D341Med (cell line): ENCODE measurements around the gene FCHSD2.
"Not testable (repeated sequence)": the region's sequence is repeated elsewhere in the genome, so short reads cannot be mapped to it uniquely, and the experiment has no call there.

ENCODE experiments used
- DNase-seq: peaks from one replicate; pipeline ENCODE4 v3.0.0; 2012; ENCODE audit warnings: low spot score

Gene FCHSD2

DNA sequence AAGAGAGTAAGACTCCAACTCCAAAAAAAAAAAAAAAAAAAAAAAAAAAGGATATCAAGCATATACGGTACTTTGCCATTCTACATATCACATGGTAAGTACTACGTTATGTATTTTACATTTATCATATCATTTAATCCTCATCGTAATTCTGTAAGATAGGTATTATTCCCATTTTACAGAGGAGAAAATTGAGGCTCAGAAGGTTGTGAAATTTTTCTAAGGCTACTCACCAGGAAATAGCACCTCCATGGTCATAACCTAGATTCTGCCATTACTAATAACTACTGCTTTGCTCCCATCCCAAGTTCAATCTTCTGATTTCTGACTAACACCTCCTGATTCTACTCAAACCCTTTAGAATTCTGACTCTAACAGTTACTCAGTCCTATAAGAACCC is 138.0 kb downstream of the FCHSD2 start:
- DNase-seq = no peak

- DNase-seq = no peak
Observed at GRCh38 chr11:73003088-73003487, 139.0 kb downstream of the FCHSD2 start.

GRCh38 chr11:73002214-73002613 is 139.9 kb downstream of the FCHSD2 start:
- no peak for DNase-seq

DNA sequence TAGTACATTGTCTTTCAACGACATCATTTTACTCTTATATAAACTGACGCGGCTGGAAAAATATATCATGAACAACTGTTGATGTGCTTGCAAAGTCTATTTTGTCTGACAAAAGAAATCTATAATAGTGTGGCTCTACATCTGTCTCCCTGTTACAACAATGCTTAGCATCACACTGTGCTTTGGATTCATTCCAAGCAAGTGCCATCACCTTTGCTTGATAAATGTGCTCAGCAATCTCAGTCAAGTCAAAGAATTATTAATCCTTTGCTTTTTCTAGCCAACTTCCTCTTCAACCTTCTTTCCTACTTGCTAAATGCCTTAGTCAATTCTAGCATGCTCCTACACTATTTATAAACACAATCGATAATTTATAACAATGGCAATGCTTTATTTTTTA is 140.5 kb downstream of the FCHSD2 start:
- DNase-seq = no peak

DNA sequence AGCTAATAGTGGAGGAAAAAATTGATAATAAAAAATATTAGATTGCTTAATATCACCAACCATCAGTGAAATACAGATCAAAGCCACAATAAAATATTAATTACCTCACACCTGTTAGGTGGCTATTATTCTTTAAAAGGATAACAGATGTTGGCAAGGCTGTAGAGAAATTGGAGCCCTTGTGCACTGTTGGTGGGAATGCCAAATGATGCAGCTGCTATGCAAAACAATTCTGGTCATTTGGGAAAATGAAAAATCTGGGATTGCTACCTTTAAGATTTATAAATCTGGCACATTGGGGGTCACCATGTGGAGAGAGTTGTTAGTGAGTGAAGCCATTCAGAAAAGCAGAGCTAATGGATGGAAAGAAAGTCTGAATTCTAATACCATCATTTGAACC is 143.4 kb downstream of the FCHSD2 start:
- DNase-seq = no peak

- DNase-seq = no peak
Observed at GRCh38 chr11:72996959-72997358, 145.2 kb downstream of the FCHSD2 start.

- no peak for DNase-seq
Observed at GRCh38 chr11:72989727-72990126, 152.4 kb downstream of the FCHSD2 start.

DNA sequence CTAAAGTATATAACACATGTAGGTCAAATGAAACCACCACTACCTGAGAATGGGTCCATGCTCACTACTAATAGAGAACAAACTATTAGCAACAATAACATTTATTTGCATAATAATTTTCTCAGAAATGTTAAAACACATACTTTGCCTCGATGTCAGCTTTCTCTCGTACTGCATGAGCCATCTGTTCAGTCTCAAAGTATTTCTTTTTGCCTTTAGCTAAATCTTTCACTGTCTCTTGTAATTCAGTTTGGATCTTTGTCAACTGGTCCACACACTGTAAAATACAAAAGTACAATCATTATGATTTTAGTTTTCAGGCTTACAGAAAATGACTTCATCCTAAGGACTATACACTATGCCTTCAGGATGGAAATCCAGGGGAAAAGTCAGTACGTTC is 153.3 kb downstream of the FCHSD2 start:
- DNase-seq = no peak

- DNase-seq = no peak
Observed at GRCh38 chr11:72985645-72986044, 156.5 kb downstream of the FCHSD2 start.

GRCh38 chr11:72984453-72985077 is 157.6 kb downstream of the FCHSD2 start:
- DNase-seq = no peak

- DNase-seq = no peak
Observed at GRCh38 chr11:72983560-72983959, 158.6 kb downstream of the FCHSD2 start.

DNA sequence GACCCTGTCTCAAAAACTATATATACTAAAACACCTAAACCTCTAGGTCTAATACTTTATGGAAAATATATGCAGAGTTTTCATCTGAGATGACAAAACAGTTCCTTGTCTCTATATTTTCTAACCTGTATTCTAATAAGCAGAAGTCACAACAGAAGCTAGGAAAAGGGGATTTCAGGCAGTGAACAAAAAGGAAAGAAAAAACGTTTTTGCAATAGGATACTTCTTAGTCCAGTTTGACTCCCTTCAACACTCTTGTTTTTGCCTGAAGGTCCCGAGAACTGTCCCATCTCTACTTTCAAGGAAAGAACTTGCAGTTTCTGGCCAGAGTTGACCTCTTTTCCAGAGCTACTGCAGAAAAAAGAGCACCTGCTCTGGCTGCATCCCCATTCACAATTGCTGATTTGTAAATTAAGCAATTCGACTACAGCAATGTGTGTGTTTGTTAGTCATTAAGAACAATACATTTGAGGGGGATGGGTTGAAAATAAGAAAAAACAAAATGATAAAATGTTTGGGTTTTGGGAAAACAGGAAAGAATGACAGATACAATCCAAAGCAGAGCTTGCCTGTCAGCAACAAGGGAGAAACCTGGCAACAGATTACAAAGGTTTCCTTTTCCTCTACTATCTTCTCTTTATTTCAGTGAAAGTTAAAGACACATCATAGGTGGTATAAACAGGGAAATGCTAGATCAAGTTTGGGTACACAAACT is 160.0 kb downstream of the FCHSD2 start:
- no peak for DNase-seq

DNA sequence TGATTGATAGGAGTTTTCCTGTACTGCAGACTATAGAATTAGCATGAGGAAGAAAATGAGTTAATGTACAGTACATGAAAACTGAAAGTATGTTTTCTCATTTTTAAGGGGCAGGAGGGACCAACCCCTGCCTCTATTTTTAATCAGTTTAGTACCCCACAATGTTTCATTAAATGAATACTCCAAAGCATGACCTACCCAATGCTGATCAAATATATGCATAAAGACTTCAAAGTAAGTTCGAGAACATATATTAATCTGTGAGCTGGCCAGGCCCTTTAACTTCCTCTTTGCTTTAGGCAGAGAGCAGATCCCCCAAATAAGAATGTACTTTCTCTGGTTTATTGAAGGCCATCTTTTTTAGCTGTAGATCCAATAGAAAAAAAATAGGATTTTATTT is 161.0 kb downstream of the FCHSD2 start:
- no peak for DNase-seq

- not testable (repeated sequence) for DNase-seq
Observed at GRCh38 chr11:72977782-72978181, 164.3 kb downstream of the FCHSD2 start.

DNA sequence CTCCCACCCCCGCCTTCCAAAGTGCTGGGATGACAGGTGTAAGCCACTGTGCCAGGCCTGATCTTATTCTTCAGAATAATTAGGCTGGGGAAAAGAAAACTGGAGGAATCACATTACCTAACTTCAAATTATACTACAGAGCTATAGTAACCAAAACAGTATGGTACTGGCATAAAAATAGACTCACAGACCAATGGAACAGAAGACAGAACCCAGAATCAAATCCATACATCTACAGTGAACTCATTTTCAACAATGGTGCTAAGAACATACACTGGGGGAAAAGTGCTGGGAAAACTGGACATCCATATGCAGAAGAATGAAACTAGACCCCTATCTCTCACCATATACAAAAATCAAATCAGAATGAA is 165.6 kb downstream of the FCHSD2 start:
- not testable (repeated sequence) for DNase-seq

DNA sequence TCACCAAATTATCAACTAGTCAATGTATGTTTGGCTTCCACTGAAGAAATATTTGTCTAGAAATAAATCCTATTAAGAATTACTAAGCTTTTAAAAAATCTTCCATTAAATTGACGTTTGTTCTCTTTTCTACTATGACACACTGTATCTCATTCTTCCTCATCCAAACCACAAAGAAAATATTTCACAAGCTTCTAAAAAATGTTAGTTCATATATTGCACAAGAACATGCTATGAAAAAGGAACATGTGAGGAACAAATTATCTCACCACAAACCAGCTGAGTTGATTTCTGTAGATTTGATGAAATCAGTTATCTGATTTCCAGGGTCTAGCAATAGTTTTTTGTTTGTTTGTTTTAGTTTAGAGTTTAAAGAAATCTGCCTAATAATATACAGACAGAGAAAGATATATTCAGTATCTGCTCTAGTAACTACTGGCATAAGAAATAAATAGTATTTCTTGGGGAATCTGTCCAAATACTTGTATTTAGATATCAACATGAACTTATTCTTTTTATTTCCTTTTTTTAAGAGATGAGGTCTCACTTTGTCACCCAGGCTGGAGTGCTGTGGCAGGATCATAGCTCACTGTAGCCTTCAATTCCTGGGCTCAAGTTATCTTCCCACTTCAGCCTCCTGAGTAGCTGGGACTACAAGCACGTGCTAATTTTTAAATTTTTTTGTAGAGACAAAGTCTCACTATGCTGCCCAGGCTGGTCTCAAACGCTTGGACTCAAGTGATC is 166.2 kb downstream of the FCHSD2 start:
- no peak for DNase-seq

DNA sequence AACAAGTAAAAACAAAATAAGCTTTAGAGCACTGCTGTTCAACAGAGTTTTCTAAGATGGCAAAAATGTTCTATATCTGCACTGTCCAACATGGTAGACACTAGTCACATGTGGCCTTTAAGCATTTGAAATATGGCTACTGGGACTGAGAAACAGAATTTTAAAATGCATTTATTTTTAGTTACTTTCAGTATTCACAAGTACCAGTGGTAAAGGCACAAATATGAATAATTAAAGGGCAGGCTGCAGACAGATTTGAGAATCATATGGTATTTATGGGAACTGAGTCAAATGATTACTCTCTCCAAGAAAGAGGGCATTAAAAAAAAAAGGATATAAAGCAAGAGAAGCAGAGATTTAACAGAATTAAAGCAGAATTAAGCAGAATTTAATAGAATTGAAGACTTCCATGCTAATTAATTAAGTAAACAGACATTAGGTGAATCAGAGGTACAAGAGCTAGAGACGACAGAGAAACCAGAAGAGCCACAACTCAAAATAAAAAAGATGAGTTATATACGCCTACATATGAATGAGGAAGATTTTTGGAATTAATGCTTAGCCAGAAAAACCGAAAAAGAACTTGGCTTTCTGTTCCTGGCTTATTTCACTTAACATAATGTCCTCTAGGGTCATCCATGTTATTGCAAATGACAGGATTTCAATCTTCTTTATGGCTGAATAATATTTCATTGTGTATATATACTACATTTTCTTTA is 167.5 kb downstream of the FCHSD2 start:
- DNase-seq = no peak

DNA sequence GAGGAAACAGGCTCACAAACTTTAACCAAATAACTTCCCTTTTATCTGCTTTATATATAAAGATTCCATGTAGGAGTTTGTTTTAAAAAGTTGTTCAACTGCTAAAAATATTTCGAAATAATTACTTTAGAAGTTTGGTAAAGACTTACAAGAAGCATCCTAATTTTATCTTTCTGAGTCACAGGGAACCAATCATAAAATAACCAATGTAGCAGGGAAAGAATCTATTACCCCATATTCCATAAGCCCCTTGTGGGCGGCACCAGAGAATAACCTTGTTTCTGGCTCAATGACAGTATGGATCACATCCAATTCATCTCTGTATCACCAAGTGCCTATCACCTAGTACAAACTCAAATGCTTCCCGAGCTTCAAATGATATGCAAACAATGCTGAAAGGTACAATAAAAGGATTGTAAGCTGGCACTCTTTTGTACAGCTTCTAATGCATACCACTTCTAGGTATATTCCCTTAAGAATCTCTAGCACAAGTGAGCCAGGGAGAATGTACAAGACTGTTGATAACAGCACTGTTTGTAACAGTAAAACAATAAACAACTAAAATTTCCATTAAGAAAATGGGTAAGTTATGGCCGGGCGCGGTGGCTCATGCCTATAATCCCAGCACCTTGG is 169.5 kb downstream of the FCHSD2 start:
- no peak for DNase-seq

DNA sequence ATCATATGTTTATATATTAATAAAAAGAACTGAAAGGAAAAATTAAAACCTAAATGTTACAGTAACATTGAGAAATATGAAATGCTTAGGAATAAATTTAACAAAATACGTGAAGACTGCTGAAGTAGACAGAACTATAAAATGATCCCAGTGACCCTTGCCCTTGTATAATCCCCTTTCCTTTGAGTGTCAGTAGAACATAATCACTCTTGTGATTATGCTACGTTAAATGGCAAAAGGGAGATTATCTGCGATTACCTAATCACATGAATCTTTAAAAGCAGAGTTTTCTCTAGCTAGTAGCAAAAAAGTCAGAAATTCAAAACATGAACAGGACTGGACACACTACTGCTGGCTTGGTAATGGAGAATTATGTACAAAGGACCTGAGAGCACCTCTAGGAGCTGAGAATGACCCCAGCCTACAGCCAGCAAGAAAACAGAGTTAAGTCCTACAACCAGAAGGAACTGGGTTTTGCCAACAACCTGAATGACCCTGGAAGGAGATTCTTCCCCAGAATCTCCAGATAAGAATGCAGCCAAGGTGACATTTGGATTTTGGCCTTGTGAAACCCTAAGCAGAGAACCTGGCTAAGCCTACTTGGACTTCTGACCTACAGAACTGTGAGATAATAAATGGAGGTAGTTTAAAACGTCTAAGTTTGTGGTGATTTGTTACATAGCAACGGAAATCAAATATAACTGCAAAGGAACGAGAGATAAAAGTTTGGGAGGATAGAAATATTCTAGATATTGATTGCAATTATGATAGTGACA is 170.7 kb downstream of the FCHSD2 start:
- DNase-seq = no peak

DNA sequence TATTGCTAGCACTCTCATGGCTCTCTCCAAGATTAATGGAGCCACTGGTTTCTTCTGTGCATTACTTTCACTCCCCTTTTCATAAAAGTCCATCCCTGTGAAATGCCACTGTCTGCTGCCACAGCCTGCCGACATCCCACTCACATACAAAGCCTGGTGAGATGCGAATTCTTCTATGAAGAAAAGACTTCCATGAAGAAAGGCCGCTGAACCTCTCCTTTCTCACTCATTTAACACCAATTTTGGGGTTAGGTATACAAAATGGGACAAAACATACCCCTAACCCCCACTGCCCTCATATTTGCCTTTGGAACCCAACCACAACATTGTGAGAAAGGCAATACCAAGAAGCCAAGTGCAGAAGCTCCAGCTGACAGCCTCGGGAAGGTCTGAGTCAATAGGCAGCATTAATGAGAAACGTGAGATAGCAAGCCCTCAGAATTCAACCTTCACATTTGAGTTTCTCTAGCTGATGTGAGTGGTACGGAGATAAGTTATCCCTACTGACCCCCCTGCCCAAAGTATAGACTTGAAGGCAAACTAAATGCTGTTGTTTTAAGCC is 171.5 kb downstream of the FCHSD2 start:
- DNase-seq = no peak

- no peak for DNase-seq
Observed at GRCh38 chr11:72969894-72970335, 172.2 kb downstream of the FCHSD2 start.
